ENCODE measurements around the gene SLIT2. TPM values are rescaled to one million over a fixed set of nuclear protein-coding genes. Genes with fewer than 3 reads are reported as not detected.

Gene SLIT2
- total RNA-seq, 2 experiments from 2014 or later = not detected

GRCh38 chr4:20297261-20297660 is 45.6 kb downstream of the SLIT2 start:
- no peak for DNase-seq (ENCODE audit: low spot score)
- no peaks in the 10 kb centered on the region for H3K79me2 ChIP-seq (ENCODE audit: insufficient read depth, low read depth, low read length)
- no peaks in the 10 kb centered on the region for H3K4me1 ChIP-seq (ENCODE audit: insufficient read depth, low read length, poor library complexity, severe bottlenecking)
- no peaks in the 10 kb centered on the region for H3K9me2 ChIP-seq (ENCODE audit: insufficient read depth, low read length)
- H3K36me3 ChIP-seq (ENCODE audit: insufficient read depth, low read length) = no peaks in the 10 kb centered on the region
- no TSS peak for BruUV-seq (replicated peaks)
- ChIA-PET CTCF (ENCODE audit: unreplicated experiment) (no interaction called here), POLR2A (no interaction called here)
- H3K4me3 ChIP-seq (ENCODE audit: low read depth, low read length, poor library complexity, severe bottlenecking) = no peak overlapping the region
- intact Hi-C loops (cut with micrococcal nuclease; ENCODE audit: unreplicated experiment) = no loop called here
- H3K9me3 ChIP-seq (ENCODE audit: low read length) = no peaks in the 10 kb centered on the region
- H3K4me2 ChIP-seq (ENCODE audit: low read length) = no peak overlapping the region
- H3K27ac ChIP-seq (ENCODE audit: low read depth, low read length, poor library complexity, severe bottlenecking) = no peak overlapping the region
- no peaks in the 10 kb centered on the region for H4K20me1 ChIP-seq (ENCODE audit: insufficient read depth, low read length)
- TF ChIP-seq CTCF (conservative IDR thresholded peaks at IDR 0.05; ENCODE audit: low read length) (no peak), EZH2phosphoT487 (IDR thresholded peaks at IDR 0.05; ENCODE audit: borderline replicate concordance, low read depth, low read length) (no peak)
- H2AFZ ChIP-seq (ENCODE audit: low read length) = no peak overlapping the region

GRCh38 chr4:20297783-20298182 is 46.1 kb downstream of the SLIT2 start:
- H3K36me3 ChIP-seq (ENCODE audit: insufficient read depth, low read length) = no peaks in the 10 kb centered on the region
- H3K4me2 ChIP-seq (ENCODE audit: low read length) = no peak overlapping the region
- no peaks in the 10 kb centered on the region for H3K4me1 ChIP-seq (ENCODE audit: insufficient read depth, low read length, poor library complexity, severe bottlenecking)
- TF ChIP-seq CTCF (conservative IDR thresholded peaks at IDR 0.05; ENCODE audit: low read length) = no peak
- no peak for TF ChIP-seq EZH2phosphoT487 (IDR thresholded peaks at IDR 0.05; ENCODE audit: borderline replicate concordance, low read depth, low read length)
- H3K9me2 ChIP-seq (ENCODE audit: insufficient read depth, low read length) = no peaks in the 10 kb centered on the region
- H3K9me3 ChIP-seq (ENCODE audit: low read length) = no peaks in the 10 kb centered on the region
- ChIA-PET POLR2A (no interaction called here), CTCF (ENCODE audit: unreplicated experiment) (no interaction called here)
- intact Hi-C loops (cut with micrococcal nuclease; ENCODE audit: unreplicated experiment) = no loop called here
- DNase-seq (ENCODE audit: low spot score) = no peak
- BruUV-seq (replicated peaks) = no TSS peak
- no peak overlapping the region for H3K4me3 ChIP-seq (ENCODE audit: low read depth, low read length, poor library complexity, severe bottlenecking)
- no peaks in the 10 kb centered on the region for H4K20me1 ChIP-seq (ENCODE audit: insufficient read depth, low read length)
- no peak overlapping the region for H2AFZ ChIP-seq (ENCODE audit: low read length)
- no peaks in the 10 kb centered on the region for H3K79me2 ChIP-seq (ENCODE audit: insufficient read depth, low read depth, low read length)
- H3K27ac ChIP-seq (ENCODE audit: low read depth, low read length, poor library complexity, severe bottlenecking) = no peak overlapping the region

- intact Hi-C loops (cut with micrococcal nuclease; ENCODE audit: unreplicated experiment) = no loop called here
- CTCF ChIA-PET (ENCODE audit: unreplicated experiment) = no interaction called here
Observed at GRCh38 chr4:20298455-20298854, 46.8 kb downstream of the SLIT2 start.

More at GRCh38 chr4:20298455-20298854, 46.8 kb downstream of the SLIT2 start:
- Histone ChIP-seq H3K36me3 (ENCODE audit: insufficient read depth, low read length) (no peaks in the 10 kb centered on the region), H3K4me2 (ENCODE audit: low read length) (no peak overlapping the region), H4K20me1 (ENCODE audit: insufficient read depth, low read length) (no peaks in the 10 kb centered on the region), H3K9me3 (ENCODE audit: low read length) (no peaks in the 10 kb centered on the region), H3K79me2 (ENCODE audit: insufficient read depth, low read depth, low read length) (no peaks in the 10 kb centered on the region), H3K4me1 (ENCODE audit: insufficient read depth, low read length, poor library complexity, severe bottlenecking) (no peaks in the 10 kb centered on the region), H3K4me3 (ENCODE audit: low read depth, low read length, poor library complexity, severe bottlenecking) (no peak overlapping the region), H3K9me2 (ENCODE audit: insufficient read depth, low read length) (no peaks in the 10 kb centered on the region), H2AFZ (ENCODE audit: low read length) (no peak overlapping the region), H3K27ac (ENCODE audit: low read depth, low read length, poor library complexity, severe bottlenecking) (no peak overlapping the region)
- TF ChIP-seq CTCF (conservative IDR thresholded peaks at IDR 0.05; ENCODE audit: low read length) (no peak), EZH2phosphoT487 (IDR thresholded peaks at IDR 0.05; ENCODE audit: borderline replicate concordance, low read depth, low read length) (no peak)
- POLR2A ChIA-PET = interaction anchor here (1.0 kb wide), 1 partner anchor 11 kb away, joined by 5 read pairs; no protein-coding TSS in a partner anchor
- BruUV-seq (replicated peaks) = no TSS peak
- no peak for DNase-seq (ENCODE audit: low spot score)
